ENCODE results near the gene JAK3.

Gene JAK3

GRCh38 chr19:17837972-17838371 lies 9.8 kb downstream of the JAK3 start:
- TF ChIP-seq CTCF (IDR thresholded peaks at IDR 0.05; ENCODE audit: low read depth, low read length, missing control alignments), result no peak
- no peak for DNase-seq (ENCODE audit: low read depth)
- no peak overlapping the region for H3K4me3 ChIP-seq (ENCODE audit: low read depth, low read length)

GRCh38 chr19:17836530-17836929 lies 11.3 kb downstream of the JAK3 start:
- no peak overlapping the region for H3K4me3 ChIP-seq (ENCODE audit: low read depth, low read length)
- TF ChIP-seq CTCF (IDR thresholded peaks at IDR 0.05; ENCODE audit: low read depth, low read length, missing control alignments), result no peak
- no peak for DNase-seq (ENCODE audit: low read depth)

- DNase-seq (ENCODE audit: low read depth), result no peak
- H3K4me3 ChIP-seq (ENCODE audit: low read depth, low read length), result no peak overlapping the region
- TF ChIP-seq CTCF (IDR thresholded peaks at IDR 0.05; ENCODE audit: low read depth, low read length, missing control alignments), result no peak
Measured at GRCh38 chr19:17835182-17836006, 12.4 kb downstream of the JAK3 start.

- TF ChIP-seq CTCF (IDR thresholded peaks at IDR 0.05; ENCODE audit: low read depth, low read length, missing control alignments), result peak; percentile 8
- DNase-seq (ENCODE audit: low read depth), result no peak
Measured at GRCh38 chr19:17834350-17835181, 13.2 kb downstream of the JAK3 start.

GRCh38 chr19:17832443-17833208 lies 15.2 kb downstream of the JAK3 start:
- TF ChIP-seq CTCF (IDR thresholded peaks at IDR 0.05; ENCODE audit: low read depth, low read length, missing control alignments), result no peak
- no peak overlapping the region for H3K4me3 ChIP-seq (ENCODE audit: low read depth, low read length)
- no peak for DNase-seq (ENCODE audit: low read depth)

More at GRCh38 chr19:17834350-17835181, 13.2 kb downstream of the JAK3 start:
- H3K4me3 ChIP-seq (ENCODE audit: low read depth, low read length), result no peak overlapping the region

- TF ChIP-seq CTCF (IDR thresholded peaks at IDR 0.05; ENCODE audit: low read depth, low read length, missing control alignments), result no peak
- no peak overlapping the region for H3K4me3 ChIP-seq (ENCODE audit: low read depth, low read length)
- DNase-seq (ENCODE audit: low read depth), result no peak
Measured at GRCh38 chr19:17831419-17831888, 16.3 kb downstream of the JAK3 start.

Data from GM12864 (cell line).